ENCODE data around the gene MRGPRX4. TPM values are rescaled to one million over a fixed set of nuclear protein-coding genes. Genes with fewer than 3 reads are reported as not detected.
A peak's percentile ranks its signal among the peaks of the same experiment; 100 is the strongest.

Gene MRGPRX4
- total RNA-seq, 2 experiments from 2014 or later = not detected

GRCh38 chr11:18140145-18140544 is 32.5 kb upstream of the MRGPRX4 start:
- no peak for DNase-seq
- no peaks in the 10 kb centered on the region for H3K36me3 Mint-ChIP-seq (ENCODE audit: low read depth)
- ATAC-seq = no peak
- no peak overlapping the region for H3K4me3 Mint-ChIP-seq
- POLR2A ChIA-PET = no interaction called here
- no peaks in the 10 kb centered on the region for H3K9me3 Mint-ChIP-seq
- no peak for TF ChIP-seq CTCF (IDR thresholded peaks at IDR 0.05)
- peaks cover 22% of the 10 kb centered on the region for H3K27me3 Mint-ChIP-seq
- CTCF ChIA-PET = interaction anchor here (1.4 kb wide), 1 partner anchor 64 kb away, joined by 3 read pairs; no protein-coding TSS in a partner anchor
- intact Hi-C loops (cut with micrococcal nuclease) = no loop called here
- H3K27ac Mint-ChIP-seq = no peak overlapping the region
- H3K4me1 Mint-ChIP-seq (ENCODE audit: low read depth) = no peaks in the 10 kb centered on the region

- Mint-ChIP-seq H3K4me1 (ENCODE audit: low read depth) (peaks cover 5% of the 10 kb centered on the region), H3K36me3 (ENCODE audit: low read depth) (no peaks in the 10 kb centered on the region), H3K27me3 (peaks cover 18% of the 10 kb centered on the region), H3K4me3 (no peak overlapping the region), H3K27ac (no peak overlapping the region), H3K9me3 (no peaks in the 10 kb centered on the region)
- intact Hi-C loops (cut with micrococcal nuclease) = no loop called here
- no peak for DNase-seq
- ChIA-PET POLR2A (no interaction called here), CTCF (interaction anchor here (2.0 kb wide), 1 partner anchor 29 kb away, joined by 8 read pairs; no protein-coding TSS in a partner anchor)
- TF ChIP-seq CTCF (IDR thresholded peaks at IDR 0.05) = no peak
- no peak for ATAC-seq
Measured at GRCh38 chr11:18144243-18144642, 28.4 kb upstream of the MRGPRX4 start.

GRCh38 chr11:18145025-18145424 is 27.6 kb upstream of the MRGPRX4 start:
- no peak for TF ChIP-seq CTCF (IDR thresholded peaks at IDR 0.05)
- no peak for ATAC-seq
- Mint-ChIP-seq H3K36me3 (ENCODE audit: low read depth) (no peaks in the 10 kb centered on the region), H3K9me3 (no peaks in the 10 kb centered on the region), H3K27ac (no peak overlapping the region), H3K27me3 (peaks cover 18% of the 10 kb centered on the region), H3K4me3 (no peak overlapping the region), H3K4me1 (ENCODE audit: low read depth) (peaks cover 5% of the 10 kb centered on the region)
- intact Hi-C loops (cut with micrococcal nuclease) = no loop called here
- POLR2A ChIA-PET = no interaction called here
- CTCF ChIA-PET = interaction anchor here (2.0 kb wide), 1 partner anchor 30 kb away, joined by 8 read pairs; no protein-coding TSS in a partner anchor
- DNase-seq = peak; percentile 5

GRCh38 chr11:18145837-18146236 is 26.8 kb upstream of the MRGPRX4 start:
- intact Hi-C loops (cut with micrococcal nuclease) = no loop called here
- no peak for ATAC-seq

GRCh38 chr11:18151581-18151980 is 21.1 kb upstream of the MRGPRX4 start:
- no peak for ATAC-seq
- Mint-ChIP-seq H3K36me3 (ENCODE audit: low read depth) (no peaks in the 10 kb centered on the region), H3K27me3 (peaks cover 9% of the 10 kb centered on the region), H3K4me1 (ENCODE audit: low read depth) (no peaks in the 10 kb centered on the region), H3K9me3 (no peaks in the 10 kb centered on the region), H3K27ac (no peak overlapping the region), H3K4me3 (no peak overlapping the region)
- DNase-seq = no peak
- no peak for TF ChIP-seq CTCF (IDR thresholded peaks at IDR 0.05)
- intact Hi-C loops (cut with micrococcal nuclease) = no loop called here
- ChIA-PET POLR2A (no interaction called here), CTCF (no interaction called here)

More at GRCh38 chr11:18145837-18146236, 26.8 kb upstream of the MRGPRX4 start:
- no peak for TF ChIP-seq CTCF (IDR thresholded peaks at IDR 0.05)
- H3K4me1 Mint-ChIP-seq (ENCODE audit: low read depth) = peaks cover 5% of the 10 kb centered on the region
- ChIA-PET POLR2A (no interaction called here), CTCF (interaction anchor here (2.0 kb wide), 1 partner anchor 30 kb away, joined by 8 read pairs; no protein-coding TSS in a partner anchor)
- no peaks in the 10 kb centered on the region for H3K36me3 Mint-ChIP-seq (ENCODE audit: low read depth)
- peaks cover 22% of the 10 kb centered on the region for H3K27me3 Mint-ChIP-seq
- no peak for DNase-seq
- H3K9me3 Mint-ChIP-seq = no peaks in the 10 kb centered on the region
- H3K4me3 Mint-ChIP-seq = no peak overlapping the region
- no peak overlapping the region for H3K27ac Mint-ChIP-seq
